H9 (cell line): Measurements from ENCODE around the gene SNX7. TPM values are rescaled to one million over a fixed set of nuclear protein-coding genes. Genes with fewer than 3 reads are reported as not detected.

ENCODE experiments used
- DNase-seq: peaks from one replicate; pipeline ENCODE4 v3.0.0-alpha.2; 2017
- H2AFZ ChIP-seq: one replicate; pipeline ENCODE4 v1.6.1; 2013; ENCODE audit warnings: mild to moderate bottlenecking, low read length, control low read depth, moderate library complexity
- H2AK5ac ChIP-seq: 2 replicates; pipeline ENCODE4 v1.6.1; 2013; ENCODE audit warnings: low read length, control low read depth, mixed read lengths; ENCODE audit not compliant: insufficient read length
- H2BK120ac ChIP-seq: one replicate; pipeline ENCODE4 v1.6.1; 2013; ENCODE audit warnings: low read depth, mild to moderate bottlenecking, low read length, control low read depth, inconsistent platforms; ENCODE audit not compliant: poor library complexity, severe bottlenecking
- H2BK12ac ChIP-seq: 2 replicates; pipeline ENCODE4 v1.6.1; 2013; ENCODE audit warnings: low read length, control low read depth, mixed read lengths, low read depth; ENCODE audit not compliant: insufficient read length
- H2BK15ac ChIP-seq: 2 replicates; pipeline ENCODE4 v1.6.1; 2013; ENCODE audit warnings: low read depth, low read length, control low read depth
- H2BK20ac ChIP-seq: one replicate; pipeline ENCODE4 v1.6.1; 2013; ENCODE audit warnings: low read depth, mild to moderate bottlenecking, low read length, control low read depth, inconsistent platforms; ENCODE audit not compliant: poor library complexity, severe bottlenecking
- H2BK5ac ChIP-seq: 2 replicates; pipeline ENCODE4 v1.6.1; 2013; ENCODE audit warnings: low read length, control low read depth, mixed read lengths; ENCODE audit not compliant: insufficient read length
- H3K14ac ChIP-seq: 2 replicates; pipeline ENCODE4 v1.6.1; 2013; ENCODE audit warnings: low read length, control low read depth; ENCODE audit not compliant: insufficient read depth
- H3K18ac ChIP-seq: 2 replicates; pipeline ENCODE4 v1.6.1; 2013; ENCODE audit warnings: low read depth, mild to moderate bottlenecking, mixed read lengths, low read length, control low read depth; ENCODE audit not compliant: insufficient read length
- H3K23ac ChIP-seq: 2 replicates; pipeline ENCODE4 v1.6.1; 2013; ENCODE audit warnings: low read length, control low read depth, mixed read lengths, low read depth; ENCODE audit not compliant: insufficient read length
- H3K23me2 ChIP-seq: 2 replicates; pipeline ENCODE4 v1.6.1; 2013; ENCODE audit warnings: low read depth, mild to moderate bottlenecking, mixed read lengths, low read length, control low read depth; ENCODE audit not compliant: insufficient read length, poor library complexity, severe bottlenecking
- H3K27ac ChIP-seq: 2 replicates; pipeline ENCODE4 v1.5.1; 2013; ENCODE audit warnings: low read length, control low read depth, mixed read lengths, low read depth; ENCODE audit not compliant: insufficient read length
- H3K27me3 ChIP-seq: 2 replicates; pipeline ENCODE4 v1.6.1; 2013; ENCODE audit warnings: low read length, control low read depth, inconsistent platforms; ENCODE audit not compliant: insufficient read depth
- H3K4ac ChIP-seq: 2 replicates; pipeline ENCODE4 v1.6.1; 2013; ENCODE audit warnings: low read depth, mild to moderate bottlenecking, control low read depth, inconsistent platforms, low read length, moderate library complexity
- H3K4me1 ChIP-seq: 2 replicates; pipeline ENCODE4 v1.6.1; 2013; ENCODE audit warnings: low read length, control low read depth, inconsistent platforms; ENCODE audit not compliant: insufficient read depth
- H3K4me2 ChIP-seq: 2 replicates; pipeline ENCODE4 v1.6.1; 2013; ENCODE audit warnings: low read length, control low read depth, mixed read lengths; ENCODE audit not compliant: insufficient read length, insufficient read depth
- H3K56ac ChIP-seq: 2 replicates; pipeline ENCODE4 v1.6.1; 2013; ENCODE audit warnings: low read depth, mild to moderate bottlenecking, mixed read lengths, low read length, control low read depth; ENCODE audit not compliant: insufficient read length
- H3K79me1 ChIP-seq: 2 replicates; pipeline ENCODE4 v1.6.1; 2013; ENCODE audit warnings: low read depth, mild to moderate bottlenecking, moderate library complexity, low read length, control low read depth, inconsistent platforms; ENCODE audit not compliant: insufficient read depth, poor library complexity, severe bottlenecking
- H3K79me2 ChIP-seq: 2 replicates; pipeline ENCODE4 v1.6.1; 2013; ENCODE audit warnings: low read length, control low read depth, inconsistent platforms; ENCODE audit not compliant: insufficient read depth
- H3K9ac ChIP-seq: 2 replicates; pipeline ENCODE4 v1.6.1; 2013; ENCODE audit warnings: low read length, control low read depth, mixed read lengths; ENCODE audit not compliant: insufficient read length; ENCODE audit errors: extremely low read depth
- H3K9me3 ChIP-seq: one replicate; pipeline ENCODE4 v1.6.1; 2013; ENCODE audit warnings: low read depth, low read length, inconsistent platforms; ENCODE audit not compliant: control insufficient read depth
- H3T11ph ChIP-seq: one replicate; pipeline ENCODE4 v1.6.1; 2013; ENCODE audit warnings: mild to moderate bottlenecking, low read length, control low read depth, inconsistent platforms
- H4K20me1 ChIP-seq: one replicate; pipeline ENCODE4 v1.6.1; 2013; ENCODE audit not compliant: control insufficient read depth, insufficient read length, insufficient read depth
- H4K5ac ChIP-seq: 2 replicates; pipeline ENCODE4 v1.6.1; 2013; ENCODE audit warnings: low read depth, mild to moderate bottlenecking, mixed read lengths, low read length, control low read depth; ENCODE audit not compliant: insufficient read length
- H4K8ac ChIP-seq: replicated peaks from 2 replicates; pipeline ENCODE4 v1.6.1; 2013; ENCODE audit warnings: low read length, control low read depth, mixed read lengths, low read depth; ENCODE audit not compliant: insufficient read length
- H4K91ac ChIP-seq: 2 replicates; pipeline ENCODE4 v1.6.1; 2013; ENCODE audit warnings: low read depth, mild to moderate bottlenecking, moderate library complexity, mixed read lengths, low read length, control low read depth; ENCODE audit not compliant: insufficient read length
- H3K27ac Mint-ChIP-seq, 3 experiments: 2 replicates in 2 of 3; 3 replicates in 1 of 3; pipeline ENCODE4 v1.8.0; 2020 to 2021; ENCODE audit warnings: mixed read lengths in 3 of 3, mild to moderate bottlenecking in 1 of 3, moderate library complexity in 1 of 3
- H3K27me3 Mint-ChIP-seq: 2 replicates; pipeline ENCODE4 v1.8.0; 2021; ENCODE audit warnings: low read depth, mild to moderate bottlenecking, moderate library complexity, mixed read lengths
- H3K36me3 Mint-ChIP-seq, 3 experiments: 2 replicates in 2 of 3; 3 replicates in 1 of 3; pipeline ENCODE4 v1.8.0; 2020 to 2021; ENCODE audit warnings: low read depth in 3 of 3, mixed read lengths in 3 of 3; ENCODE audit not compliant: insufficient read depth in 1 of 3
- H3K4me1 Mint-ChIP-seq, 2 experiments: 2 replicates each; pipeline ENCODE4 v1.8.0; 2020; ENCODE audit warnings: mixed read lengths in 2 of 2
- H3K4me3 Mint-ChIP-seq, 2 experiments: 2 replicates in 1 of 2; 3 replicates in 1 of 2; pipeline ENCODE4 v1.8.0; 2020 to 2021; ENCODE audit warnings: mild to moderate bottlenecking in 2 of 2, mixed read lengths in 2 of 2, moderate library complexity in 1 of 2
- H3K9me3 Mint-ChIP-seq, 2 experiments: 2 replicates in 1 of 2; 3 replicates in 1 of 2; pipeline ENCODE4 v1.8.0; 2020; ENCODE audit warnings: mild to moderate bottlenecking in 2 of 2, mixed read lengths in 2 of 2, moderate library complexity in 1 of 2
- CTCF ChIP-seq: fragments of 200-600 bp; sonication (generic); conservative IDR thresholded peaks from 3 replicates; pipeline ENCODE4 v1.8.0; 2021; ENCODE audit warnings: antibody characterized with exemption, mild to moderate bottlenecking
- WGBS: extraction: QIAGEN DNeasy Blood & Tissue Kit; methylation state at CpG from one replicate; pipeline ENCODE4 v1.1.7; 2013; ENCODE audit warnings: missing lambda C conversion rate, low lambda C conversion rate, mixed read lengths; ENCODE audit not compliant: insufficient read length; ENCODE audit errors: extremely low coverage; 5-methylcytosine and 5-hydroxymethylcytosine counted together
- long read RNA-seq: library from polyadenylated mRNA; unstranded; transcript quantifications from one replicate; pipeline ENCODE4 v2.0.0, GENCODE V29; 2020
- total RNA-seq: library from RNA; stranded (reverse); gene quantifications from 2 replicates; pipeline ENCODE4 v1.2.1, GENCODE V29; 2021

SNX7 gene
- total RNA-seq = 23.8 and 24.7 TPM in 2 replicates
- long read RNA-seq, transcript SNX7-201 (9 exons, 1,734 nt) = major isoform, 62 of 108 reads
- long read RNA-seq, partial matches to known transcripts = 2 of 108 reads
- long read RNA-seq, other reads (novel, unspliced or antisense) = 40 of 108 reads

GRCh38 chr1:98661544-98662355, at the start of gene SNX7:
SNX7 (plus strand) TSS chr1:98661721; CDS start chr1:98661732, 11 bp downstream.
- H4K20me1 ChIP-seq = no peaks in the 10 kb centered on the region
- DNase-seq = peak; percentile 79
- H3K18ac ChIP-seq = peak within 1 kb of the TSS; percentile 75
- H4K91ac ChIP-seq = no peak within 1 kb of the TSS
- peak within 1 kb of the TSS in 2 of 3 experiments; percentile 43 to 91; a peak in 3 of 7 replicates for H3K27ac Mint-ChIP-seq
- H3K27ac ChIP-seq = no peak within 1 kb of the TSS
- peak within 1 kb of the TSS; percentile 74 for H3K9ac ChIP-seq
- H3K56ac ChIP-seq = no peak within 1 kb of the TSS
- TF ChIP-seq CTCF = peak; percentile 48; the same call in 2 of the 3 replicates
- no peak within 1 kb of the TSS for H2BK5ac ChIP-seq
- H3T11ph ChIP-seq = no peak within 1 kb of the TSS
- H3K4ac ChIP-seq = no peak within 1 kb of the TSS
- H3K4me3 Mint-ChIP-seq = peak within 1 kb of the TSS; percentile 95 to 98
- H4K8ac ChIP-seq = no peak within 1 kb of the TSS
- no peaks in the 10 kb centered on the region for H3K79me1 ChIP-seq
- H3K4me1 Mint-ChIP-seq = peaks cover 20 to 22% of the 10 kb centered on the region in 2 experiments
- no peak within 1 kb of the TSS for H3K23ac ChIP-seq
- H4K5ac ChIP-seq = no peak within 1 kb of the TSS
- no peaks in the 10 kb centered on the region for H3K36me3 Mint-ChIP-seq
- H3K79me2 ChIP-seq = no peaks in the 10 kb centered on the region
- H2AFZ ChIP-seq = no peak within 1 kb of the TSS
- H3K4me1 ChIP-seq = no peaks in the 10 kb centered on the region
- H2BK12ac ChIP-seq = no peak within 1 kb of the TSS
- H3K23me2 ChIP-seq = peaks cover 6% of the 10 kb centered on the region
- no peaks in the 10 kb centered on the region for H3K27me3 ChIP-seq
- no peak within 1 kb of the TSS for H2AK5ac ChIP-seq
- no peaks in the 10 kb centered on the region; the same call in 1 of the 2 replicates for H3K27me3 Mint-ChIP-seq
- no peak within 1 kb of the TSS for H2BK120ac ChIP-seq
- no peaks in the 10 kb centered on the region for H3K9me3 ChIP-seq
- no CpG with 5 or more reads among the region's 80 CpGs for WGBS
- no peaks in the 10 kb centered on the region for H3K9me3 Mint-ChIP-seq
- no peak within 1 kb of the TSS for H2BK20ac ChIP-seq
- H3K4me2 ChIP-seq = peak within 1 kb of the TSS; percentile 79
- peak within 1 kb of the TSS; percentile 86 for H3K14ac ChIP-seq
- H2BK15ac ChIP-seq = no peak within 1 kb of the TSS
